GM21515 (cell line): ENCODE results near the gene MAN1C1.

Experiments
- ATAC-seq: cut with Tn5 transposase; IDR thresholded peaks from one replicate; pipeline ENCODE4 v1.9.1; 2021; ENCODE audit not compliant: unreplicated experiment

The MAN1C1 gene

GRCh38 chr1:25832336-25833037, 215.9 kb downstream of the MAN1C1 start:
- no peak for ATAC-seq

- ATAC-seq: no peak
Observed at GRCh38 chr1:25833158-25833557, 216.6 kb downstream of the MAN1C1 start.
